NCI-H524 treated with DMSO at 0.1 percent for 48 hours (cell line): ENCODE data around the gene PROM1.

Experiments used
- DNase-seq: peaks from one replicate; lab custom pipeline; 2025; lab: John Stamatoyannopoulos, UW

PROM1 gene

GRCh38 chr4:16109256-16109655 is 25.4 kb upstream of the PROM1 start:
- no peak for DNase-seq

- DNase-seq = no peak
Observed at GRCh38 chr4:16106956-16107355, 23.1 kb upstream of the PROM1 start.

- no peak for DNase-seq
Observed at GRCh38 chr4:16104520-16104919, 20.7 kb upstream of the PROM1 start.

- no peak for DNase-seq
Observed at GRCh38 chr4:16102356-16102755, 18.5 kb upstream of the PROM1 start.

- DNase-seq = no peak
Observed at GRCh38 chr4:16100833-16101232, 17.0 kb upstream of the PROM1 start.

- DNase-seq = no peak
Observed at GRCh38 chr4:16092682-16093319, 9.0 kb upstream of the PROM1 start.

- no peak for DNase-seq
Observed at GRCh38 chr4:16090096-16090705, 6.4 kb upstream of the PROM1 start.

- no peak for DNase-seq
Observed at GRCh38 chr4:16089156-16089555, 5.3 kb upstream of the PROM1 start.

- DNase-seq = no peak
Observed at GRCh38 chr4:16088601-16089000, 4.8 kb upstream of the PROM1 start.

GRCh38 chr4:16085822-16086221 is 2.0 kb upstream of the PROM1 start:
- no peak for DNase-seq

- DNase-seq = no peak
Observed at GRCh38 chr4:16082426-16083240, 1.2 kb downstream of the PROM1 start.

GRCh38 chr4:16082041-16082425 is 1.8 kb downstream of the PROM1 start:
- no peak for DNase-seq

- peak; percentile 12 for DNase-seq
Observed at GRCh38 chr4:16079046-16079445, 4.8 kb downstream of the PROM1 start.

GRCh38 chr4:16078195-16078760 is 5.5 kb downstream of the PROM1 start:
- DNase-seq = peak; percentile 52

GRCh38 chr4:16077786-16078185 is 6.0 kb downstream of the PROM1 start:
- no peak for DNase-seq

- DNase-seq = no peak
Observed at GRCh38 chr4:16075975-16076757, 7.7 kb downstream of the PROM1 start.

- DNase-seq = no peak
Observed at GRCh38 chr4:16075061-16075460, 8.8 kb downstream of the PROM1 start.

GRCh38 chr4:16072168-16072567 is 11.7 kb downstream of the PROM1 start:
- DNase-seq = no peak

- DNase-seq = no peak
Observed at GRCh38 chr4:16070203-16070602, 13.6 kb downstream of the PROM1 start.

- DNase-seq = no peak
Observed at GRCh38 chr4:16067515-16067914, 16.3 kb downstream of the PROM1 start.

GRCh38 chr4:16066586-16067128 is 17.2 kb downstream of the PROM1 start:
- DNase-seq = no peak

GRCh38 chr4:16065066-16065465 is 18.8 kb downstream of the PROM1 start:
- DNase-seq = no peak
